Keratinocyte (primary cell): ENCODE results near the gene PDE1A. TPM values are rescaled to one million over a fixed set of nuclear protein-coding genes. Genes with fewer than 3 reads are reported as not detected.

Experiments used
- DNase-seq: peaks from one replicate; pipeline ENCODE4 v3.0.0-alpha.2; 2011; ENCODE audit warnings: low read depth, missing footprints, low spot score
- FAIRE-seq: peaks from 2 replicates; lab custom pipeline; 2011; peaks lifted over from hg19 to GRCh38; lab: Jason Lieb, UNC
- H2AFZ ChIP-seq: 2 replicates; pipeline ENCODE4 v1.6.0; 2012; ENCODE audit warnings: low read length, control low read depth, inconsistent platforms; ENCODE audit not compliant: control insufficient read depth
- H3K27ac ChIP-seq: 2 replicates; pipeline ENCODE4 v1.5.1; 2011; ENCODE audit warnings: low read length; ENCODE audit not compliant: control insufficient read depth, insufficient read depth
- H3K27me3 ChIP-seq: 3 replicates; pipeline ENCODE4 v1.6.0; 2011; ENCODE audit warnings: low read length; ENCODE audit not compliant: control insufficient read depth, insufficient read depth; ENCODE audit errors: extremely low read depth
- H3K36me3 ChIP-seq, 2 experiments: 2 replicates in 1 of 2; 3 replicates in 1 of 2; pipeline ENCODE4 v1.5.1; 2011; ENCODE audit warnings: low read length in 2 of 2, mild to moderate bottlenecking in 1 of 2; ENCODE audit not compliant: control insufficient read depth in 2 of 2, insufficient read depth in 2 of 2; ENCODE audit errors: extremely low read depth in 1 of 2
- H3K4me1 ChIP-seq: 3 replicates; pipeline ENCODE4 v1.5.1; 2011; ENCODE audit warnings: low read length; ENCODE audit not compliant: control insufficient read depth, insufficient read depth; ENCODE audit errors: extremely low read depth
- H3K4me2 ChIP-seq: 3 replicates; pipeline ENCODE4 v1.6.0; 2011; ENCODE audit warnings: low read depth, low read length; ENCODE audit not compliant: control insufficient read depth, insufficient read depth; ENCODE audit errors: extremely low read depth
- H3K4me3 ChIP-seq, 3 experiments: fragments of 200-600 bp in 1 of 3; sonication (generic) in 1 of 3; 2 replicates in 2 of 3; 3 replicates in 1 of 3; pipeline ENCODE4 v1.5.1; 2011 to 2016; ENCODE audit warnings: low read length in 3 of 3, mild to moderate bottlenecking in 3 of 3, control low read depth in 2 of 3, inconsistent platforms in 1 of 3, low read depth in 1 of 3, mixed read lengths in 1 of 3, mixed run types in 1 of 3, moderate library complexity in 1 of 3; ENCODE audit not compliant: control insufficient read depth in 2 of 3, insufficient read depth in 2 of 3; ENCODE audit errors: extremely low read depth in 1 of 3
- H3K79me2 ChIP-seq: 2 replicates; pipeline ENCODE4 v1.6.0; 2012; ENCODE audit warnings: low read length; ENCODE audit not compliant: control insufficient read depth, insufficient read depth
- H3K9ac ChIP-seq: 3 replicates; pipeline ENCODE4 v1.6.0; 2011; ENCODE audit warnings: low read length; ENCODE audit not compliant: control insufficient read depth, insufficient read depth; ENCODE audit errors: extremely low read depth
- H3K9me1 ChIP-seq: 3 replicates; pipeline ENCODE4 v1.6.0; 2011; ENCODE audit warnings: low read length; ENCODE audit not compliant: control insufficient read depth, insufficient read depth; ENCODE audit errors: extremely low read depth
- H3K9me3 ChIP-seq: 2 replicates; pipeline ENCODE4 v1.5.1; 2012; ENCODE audit warnings: low read depth, low read length; ENCODE audit not compliant: control insufficient read depth
- H4K20me1 ChIP-seq: 3 replicates; pipeline ENCODE4 v1.6.0; 2011; ENCODE audit warnings: low read length; ENCODE audit not compliant: control insufficient read depth, insufficient read depth; ENCODE audit errors: extremely low read depth
- EZH2 ChIP-seq: IDR thresholded peaks from one replicate; pipeline ENCODE4 v1.6.1; 2012; ENCODE audit warnings: inconsistent platforms, mild to moderate bottlenecking, low read length, moderate library complexity
- dilution Hi-C: fragments of 300-500 bp; cut with MboI; formaldehyde crosslinking; loops from one replicate; pipeline ENCODE4 v1.7.0; 2020; ENCODE audit warnings: low sequenced_read_pairs; ENCODE audit not compliant: extremely low pct_ligation_motif_present
- polyA plus RNA-seq, 5 experiments: library from polyadenylated mRNA; depleted of rRNA in 3 of 5; stranded (reverse) in 3 of 5; stranded (forward) in 1 of 5; unstranded in 1 of 5; fragments of >200 nt; gene quantifications; 1 replicate in 1 of 5; 2 replicates in 3 of 5; 3 replicates in 1 of 5; pipeline versions ENCODE4 v1.2.1 to v1.2.3, GENCODE V29; 2011 to 2012; ENCODE audit warnings: missing spikeins in 2 of 5, low read depth in 1 of 5, low replicate concordance in 1 of 5
- TF ChIP-seq, protein P1 (sequence below), 3 experiments: IDR thresholded peaks in 1 of 3; conservative IDR thresholded peaks in 1 of 3; optimal IDR thresholded peaks in 1 of 3; 2 replicates in 2 of 3; 3 replicates in 1 of 3; pipeline versions ENCODE3 to v1.5.1; 2011; ENCODE audit warnings: low read length in 3 of 3, mild to moderate bottlenecking in 3 of 3, moderate library complexity in 2 of 3, control low read depth in 1 of 3, inconsistent platforms in 1 of 3; ENCODE audit not compliant: insufficient read depth in 2 of 3; ENCODE audit errors: extremely low read depth in 1 of 3

Gene PDE1A
- polyA plus RNA-seq, 1 donor (not counting 4 experiments of a cell fraction or from before 2014, with no cell fraction given) = 0.10 TPM

DNA sequence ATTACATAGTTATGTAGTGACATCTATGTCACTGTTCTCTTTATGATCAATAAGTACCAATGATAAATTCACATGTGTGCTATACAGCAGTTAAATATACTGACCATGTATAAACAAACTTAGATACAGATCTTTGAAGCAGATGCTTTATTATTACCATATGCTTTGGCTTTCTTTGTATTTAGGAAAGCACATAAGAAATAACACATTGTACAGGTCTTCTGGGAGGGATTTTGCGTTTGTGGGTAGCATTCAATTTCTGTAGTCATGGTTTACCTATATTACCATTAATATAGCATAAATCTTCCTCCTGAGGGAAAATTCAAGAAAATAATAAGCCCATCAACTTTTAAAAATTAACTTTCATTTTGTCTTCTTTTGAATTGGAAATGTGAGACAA, 1.6 kb upstream of the PDE1A start:
- Histone ChIP-seq H3K27me3 (no peaks in the 10 kb centered on the region), H3K4me3 (no peak overlapping the region), H3K9me3 (no peaks in the 10 kb centered on the region), H3K9ac (no peak overlapping the region), H3K79me2 (no peaks in the 10 kb centered on the region), H3K4me1 (no peaks in the 10 kb centered on the region), H3K27ac (no peak overlapping the region), H4K20me1 (no peaks in the 10 kb centered on the region), H2AFZ (no peak overlapping the region), H3K9me1 (no peaks in the 10 kb centered on the region), H3K4me2 (no peak overlapping the region), H3K36me3 (no peaks in the 10 kb centered on the region)
- DNase-seq = no peak
- dilution Hi-C loops = no loop called here
- no peak for FAIRE-seq
- no peak for TF ChIP-seq EZH2
- TF ChIP-seq, protein P1, sequence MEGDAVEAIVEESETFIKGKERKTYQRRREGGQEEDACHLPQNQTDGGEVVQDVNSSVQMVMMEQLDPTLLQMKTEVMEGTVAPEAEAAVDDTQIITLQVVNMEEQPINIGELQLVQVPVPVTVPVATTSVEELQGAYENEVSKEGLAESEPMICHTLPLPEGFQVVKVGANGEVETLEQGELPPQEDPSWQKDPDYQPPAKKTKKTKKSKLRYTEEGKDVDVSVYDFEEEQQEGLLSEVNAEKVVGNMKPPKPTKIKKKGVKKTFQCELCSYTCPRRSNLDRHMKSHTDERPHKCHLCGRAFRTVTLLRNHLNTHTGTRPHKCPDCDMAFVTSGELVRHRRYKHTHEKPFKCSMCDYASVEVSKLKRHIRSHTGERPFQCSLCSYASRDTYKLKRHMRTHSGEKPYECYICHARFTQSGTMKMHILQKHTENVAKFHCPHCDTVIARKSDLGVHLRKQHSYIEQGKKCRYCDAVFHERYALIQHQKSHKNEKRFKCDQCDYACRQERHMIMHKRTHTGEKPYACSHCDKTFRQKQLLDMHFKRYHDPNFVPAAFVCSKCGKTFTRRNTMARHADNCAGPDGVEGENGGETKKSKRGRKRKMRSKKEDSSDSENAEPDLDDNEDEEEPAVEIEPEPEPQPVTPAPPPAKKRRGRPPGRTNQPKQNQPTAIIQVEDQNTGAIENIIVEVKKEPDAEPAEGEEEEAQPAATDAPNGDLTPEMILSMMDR (optimal IDR thresholded peaks at IDR 0.05 in 1 of 3, IDR thresholded peaks at IDR 0.05 in 1 of 3, conservative IDR thresholded peaks at IDR 0.05 in 1 of 3; ENCODE audit: extremely low read depth in 1 of 3, insufficient read depth in 2 of 3, low read length in 3 of 3) = no peak

DNA sequence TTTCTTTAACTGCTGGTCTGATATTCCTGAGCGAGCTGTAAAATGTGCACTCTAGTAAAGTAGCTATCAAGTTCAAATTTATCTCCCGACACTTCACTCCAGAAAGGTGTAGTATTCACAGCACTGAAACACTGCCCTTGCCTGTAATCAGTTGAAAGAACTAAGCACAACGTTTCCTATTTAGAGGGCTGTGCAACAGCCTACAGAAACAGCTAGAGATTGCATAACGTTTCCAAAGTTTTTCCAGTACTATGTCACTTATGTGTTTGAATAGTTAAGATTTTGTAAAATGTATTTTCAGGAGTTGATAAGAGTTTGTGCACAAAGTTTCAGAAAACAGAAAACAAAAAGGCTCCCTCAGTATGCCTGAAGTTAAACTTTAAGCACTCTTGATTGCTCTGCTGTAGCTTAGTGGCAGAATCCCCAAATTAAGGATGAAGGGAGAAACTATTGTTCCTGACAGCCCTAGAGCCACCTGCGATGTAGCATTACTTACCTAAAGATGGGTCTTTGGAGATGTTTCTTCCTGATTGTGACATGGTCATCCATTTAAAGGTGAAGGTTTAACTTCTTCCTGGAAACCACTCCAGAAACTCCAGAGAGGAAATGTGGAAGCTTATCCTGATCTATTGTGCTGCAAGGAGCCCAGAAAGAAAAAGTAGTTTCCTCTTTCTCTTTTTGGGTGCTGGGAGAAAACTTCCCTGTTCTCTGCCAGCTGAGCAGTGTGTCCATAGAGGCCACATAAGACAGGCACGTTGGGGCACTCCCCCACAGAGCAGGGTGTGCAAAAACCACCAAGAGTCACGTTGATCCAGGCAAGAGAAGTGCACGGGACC, 536 bp downstream of the PDE1A start:
- H3K9ac ChIP-seq = no peak overlapping the region
- dilution Hi-C loops = no loop called here
- no peaks in the 10 kb centered on the region for H4K20me1 ChIP-seq
- no peaks in the 10 kb centered on the region for H3K4me1 ChIP-seq
- DNase-seq (no peak), FAIRE-seq (no peak)
- H3K4me3 ChIP-seq = no peak overlapping the region
- H2AFZ ChIP-seq = no peak overlapping the region
- no peak for TF ChIP-seq EZH2
- TF ChIP-seq, protein P1 (optimal IDR thresholded peaks at IDR 0.05 in 1 of 3, IDR thresholded peaks at IDR 0.05 in 1 of 3, conservative IDR thresholded peaks at IDR 0.05 in 1 of 3; ENCODE audit: extremely low read depth in 1 of 3, insufficient read depth in 2 of 3, low read length in 3 of 3) = no peak
- H3K9me1 ChIP-seq = no peaks in the 10 kb centered on the region
- no peak overlapping the region for H3K4me2 ChIP-seq
- no peaks in the 10 kb centered on the region for H3K79me2 ChIP-seq
- no peaks in the 10 kb centered on the region for H3K9me3 ChIP-seq
- H3K27ac ChIP-seq = no peak overlapping the region
- H3K27me3 ChIP-seq = no peaks in the 10 kb centered on the region
- no peaks in the 10 kb centered on the region for H3K36me3 ChIP-seq
